ENCODE measurements around the gene GUCY1B1. TPM values are rescaled to one million over a fixed set of nuclear protein-coding genes. Genes with fewer than 3 reads are reported as not detected.
A peak's percentile ranks its signal among the peaks of the same experiment; 100 is the strongest.

The GUCY1B1 gene
- total RNA-seq, 1 donor from 2014 or later = 0.32 TPM

- Mint-ChIP-seq H3K4me3 (ENCODE audit: low read depth) (no peak overlapping the region), H3K27me3 (ENCODE audit: low read depth) (no peaks in the 10 kb centered on the region), H3K4me1 (ENCODE audit: low read depth) (no peaks in the 10 kb centered on the region), H3K27ac (no peak overlapping the region), H3K36me3 (ENCODE audit: low read depth) (no peaks in the 10 kb centered on the region), H3K9me3 (no peaks in the 10 kb centered on the region)
- no peak for DNase-seq (ENCODE audit: low spot score)
- intact Hi-C loops (cut with micrococcal nuclease) = no loop called here
These were observed 16.4 kb upstream of the GUCY1B1 start for GRCh38 chr4:155742310-155743015.

GRCh38 chr4:155745984-155746383 is 12.8 kb upstream of the GUCY1B1 start:
- Mint-ChIP-seq H3K4me3 (ENCODE audit: low read depth) (no peak overlapping the region), H3K27ac (no peak overlapping the region), H3K4me1 (ENCODE audit: low read depth) (no peaks in the 10 kb centered on the region), H3K27me3 (ENCODE audit: low read depth) (no peaks in the 10 kb centered on the region), H3K9me3 (no peaks in the 10 kb centered on the region), H3K36me3 (ENCODE audit: low read depth) (no peaks in the 10 kb centered on the region)
- DNase-seq (ENCODE audit: low spot score) = no peak
- intact Hi-C loops (cut with micrococcal nuclease) = no loop called here

GRCh38 chr4:155748039-155748438 is 10.8 kb upstream of the GUCY1B1 start:
- Mint-ChIP-seq H3K27ac (no peak overlapping the region), H3K4me3 (ENCODE audit: low read depth) (no peak overlapping the region), H3K4me1 (ENCODE audit: low read depth) (no peaks in the 10 kb centered on the region), H3K27me3 (ENCODE audit: low read depth) (peaks cover 1% of the 10 kb centered on the region), H3K36me3 (ENCODE audit: low read depth) (no peaks in the 10 kb centered on the region), H3K9me3 (no peaks in the 10 kb centered on the region)
- intact Hi-C loops (cut with micrococcal nuclease) = no loop called here
- no peak for DNase-seq (ENCODE audit: low spot score)

- intact Hi-C loops (cut with micrococcal nuclease) = no loop called here
- no peak for DNase-seq (ENCODE audit: low spot score)
- H3K4me1 Mint-ChIP-seq (ENCODE audit: low read depth) = no peaks in the 10 kb centered on the region
- H3K9me3 Mint-ChIP-seq = no peaks in the 10 kb centered on the region
- H3K27me3 Mint-ChIP-seq (ENCODE audit: low read depth) = peaks cover 2% of the 10 kb centered on the region
- no peaks in the 10 kb centered on the region for H3K36me3 Mint-ChIP-seq (ENCODE audit: low read depth)
- H3K4me3 Mint-ChIP-seq (ENCODE audit: low read depth) = no peak overlapping the region
- no peak overlapping the region for H3K27ac Mint-ChIP-seq
These were observed 9.8 kb upstream of the GUCY1B1 start for GRCh38 chr4:155749041-155749440.

GRCh38 chr4:155751569-155751968 is 7.3 kb upstream of the GUCY1B1 start:
- Mint-ChIP-seq H3K9me3 (no peaks in the 10 kb centered on the region), H3K4me1 (ENCODE audit: low read depth) (no peaks in the 10 kb centered on the region), H3K4me3 (ENCODE audit: low read depth) (no peak overlapping the region), H3K27me3 (ENCODE audit: low read depth) (peaks cover 4% of the 10 kb centered on the region), H3K36me3 (ENCODE audit: low read depth) (no peaks in the 10 kb centered on the region), H3K27ac (no peak overlapping the region)
- intact Hi-C loops (cut with micrococcal nuclease) = no loop called here
- no peak for DNase-seq (ENCODE audit: low spot score)

GRCh38 chr4:155757745-155758265 is 1.0 kb upstream of the GUCY1B1 start:
- H3K36me3 Mint-ChIP-seq (ENCODE audit: low read depth) = peaks cover 3% of the 10 kb centered on the region
- H3K27ac Mint-ChIP-seq = no peak overlapping the region
- intact Hi-C loops (cut with micrococcal nuclease) = no loop called here
- H3K4me3 Mint-ChIP-seq (ENCODE audit: low read depth) = no peak overlapping the region
- H3K9me3 Mint-ChIP-seq = no peaks in the 10 kb centered on the region
- DNase-seq (ENCODE audit: low spot score) = no peak
- peaks cover 4% of the 10 kb centered on the region for H3K4me1 Mint-ChIP-seq (ENCODE audit: low read depth)
- peaks cover 27% of the 10 kb centered on the region for H3K27me3 Mint-ChIP-seq (ENCODE audit: low read depth)

GRCh38 chr4:155759372-155760252 is 791 bp downstream of the GUCY1B1 start:
- intact Hi-C loops (cut with micrococcal nuclease) = no loop called here
- peaks cover 31% of the 10 kb centered on the region for H3K27me3 Mint-ChIP-seq (ENCODE audit: low read depth)
- peaks cover 4% of the 10 kb centered on the region for H3K4me1 Mint-ChIP-seq (ENCODE audit: low read depth)
- H3K4me3 Mint-ChIP-seq (ENCODE audit: low read depth) = peak overlapping the region; percentile 13
- H3K36me3 Mint-ChIP-seq (ENCODE audit: low read depth) = peaks cover 3% of the 10 kb centered on the region
- no peak overlapping the region for H3K27ac Mint-ChIP-seq
- H3K9me3 Mint-ChIP-seq = no peaks in the 10 kb centered on the region
- no peak for DNase-seq (ENCODE audit: low spot score)

- H3K4me3 Mint-ChIP-seq (ENCODE audit: low read depth) = no peak overlapping the region
- peaks cover 3% of the 10 kb centered on the region for H3K36me3 Mint-ChIP-seq (ENCODE audit: low read depth)
- intact Hi-C loops (cut with micrococcal nuclease) = no loop called here
- peaks cover 40% of the 10 kb centered on the region for H3K27me3 Mint-ChIP-seq (ENCODE audit: low read depth)
- H3K27ac Mint-ChIP-seq = no peak overlapping the region
- H3K9me3 Mint-ChIP-seq = no peaks in the 10 kb centered on the region
- DNase-seq (ENCODE audit: low spot score) = no peak
- H3K4me1 Mint-ChIP-seq (ENCODE audit: low read depth) = peaks cover 4% of the 10 kb centered on the region
These were observed 2.2 kb downstream of the GUCY1B1 start for GRCh38 chr4:155761047-155761446.

GRCh38 chr4:155761916-155762315 is 3.1 kb downstream of the GUCY1B1 start:
- H3K4me1 Mint-ChIP-seq (ENCODE audit: low read depth) = peaks cover 4% of the 10 kb centered on the region
- no peak overlapping the region for H3K4me3 Mint-ChIP-seq (ENCODE audit: low read depth)
- no peak overlapping the region for H3K27ac Mint-ChIP-seq
- H3K36me3 Mint-ChIP-seq (ENCODE audit: low read depth) = peaks cover 3% of the 10 kb centered on the region
- peaks cover 42% of the 10 kb centered on the region for H3K27me3 Mint-ChIP-seq (ENCODE audit: low read depth)
- intact Hi-C loops (cut with micrococcal nuclease) = no loop called here
- no peaks in the 10 kb centered on the region for H3K9me3 Mint-ChIP-seq
- DNase-seq (ENCODE audit: low spot score) = no peak

GRCh38 chr4:155762334-155762733 is 3.5 kb downstream of the GUCY1B1 start:
- no peak overlapping the region for H3K27ac Mint-ChIP-seq
- H3K9me3 Mint-ChIP-seq = no peaks in the 10 kb centered on the region
- intact Hi-C loops (cut with micrococcal nuclease) = no loop called here

GRCh38 chr4:155763551-155763950 is 4.7 kb downstream of the GUCY1B1 start:
- no peak for DNase-seq (ENCODE audit: low spot score)
- Mint-ChIP-seq H3K36me3 (ENCODE audit: low read depth) (peaks cover 3% of the 10 kb centered on the region), H3K27me3 (ENCODE audit: low read depth) (peaks cover 30% of the 10 kb centered on the region), H3K4me3 (ENCODE audit: low read depth) (no peak overlapping the region), H3K27ac (no peak overlapping the region), H3K4me1 (ENCODE audit: low read depth) (peaks cover 2% of the 10 kb centered on the region), H3K9me3 (no peaks in the 10 kb centered on the region)
- intact Hi-C loops (cut with micrococcal nuclease) = no loop called here

More at GRCh38 chr4:155762334-155762733, 3.5 kb downstream of the GUCY1B1 start:
- peaks cover 4% of the 10 kb centered on the region for H3K4me1 Mint-ChIP-seq (ENCODE audit: low read depth)
- peaks cover 3% of the 10 kb centered on the region for H3K36me3 Mint-ChIP-seq (ENCODE audit: low read depth)
- H3K27me3 Mint-ChIP-seq (ENCODE audit: low read depth) = peaks cover 40% of the 10 kb centered on the region
- no peak for DNase-seq (ENCODE audit: low spot score)
- H3K4me3 Mint-ChIP-seq (ENCODE audit: low read depth) = no peak overlapping the region

- intact Hi-C loops (cut with micrococcal nuclease) = no loop called here
- H3K36me3 Mint-ChIP-seq (ENCODE audit: low read depth) = peaks cover 3% of the 10 kb centered on the region
- no peak overlapping the region for H3K27ac Mint-ChIP-seq
- no peak overlapping the region for H3K4me3 Mint-ChIP-seq (ENCODE audit: low read depth)
- H3K27me3 Mint-ChIP-seq (ENCODE audit: low read depth) = peaks cover 28% of the 10 kb centered on the region
- DNase-seq (ENCODE audit: low spot score) = no peak
- peaks cover 1% of the 10 kb centered on the region for H3K4me1 Mint-ChIP-seq (ENCODE audit: low read depth)
- H3K9me3 Mint-ChIP-seq = no peaks in the 10 kb centered on the region
These were observed 6.3 kb downstream of the GUCY1B1 start for GRCh38 chr4:155765149-155765548.

GRCh38 chr4:155766622-155767021 is 7.8 kb downstream of the GUCY1B1 start:
- no peak overlapping the region for H3K4me3 Mint-ChIP-seq (ENCODE audit: low read depth)
- intact Hi-C loops (cut with micrococcal nuclease) = no loop called here
- peaks cover 20% of the 10 kb centered on the region for H3K27me3 Mint-ChIP-seq (ENCODE audit: low read depth)
- no peaks in the 10 kb centered on the region for H3K4me1 Mint-ChIP-seq (ENCODE audit: low read depth)
- H3K27ac Mint-ChIP-seq = no peak overlapping the region
- DNase-seq (ENCODE audit: low spot score) = no peak
- no peaks in the 10 kb centered on the region for H3K9me3 Mint-ChIP-seq
- no peaks in the 10 kb centered on the region for H3K36me3 Mint-ChIP-seq (ENCODE audit: low read depth)

Measured in activated T-helper 2 cell treated with anti-CD3 and anti-CD28 coated beads, Interferon-gamma antibody, Interleukin-2, Interleukin-4, amounts not matched to agents 10 μg/mL and 5 μg/mL and 100 μg/mL, durations not matched to agents 14 hours and 24 hours and 36 hours (primary cell).